ENCODE results near the gene SARS1. TPM values are rescaled to one million over a fixed set of nuclear protein-coding genes. Genes with fewer than 3 reads are reported as not detected.

SARS1 gene
- polyA plus RNA-seq, 3 donors = 117 to 144 (median 143) TPM

Other genes with a start within 250 kb of the SARS1 start
- gene WDR47, start 171.8 kb upstream of the SARS1 start, polyA plus RNA-seq (ENCODE audit: insufficient read length in 3 of 3) = 10 to 100 TPM; 11.8 to 13.7 (median 12.4) TPM
- gene TAF13, start 137.9 kb upstream of the SARS1 start, polyA plus RNA-seq (ENCODE audit: insufficient read length in 3 of 3) = 10 to 100 TPM; 34.6 to 48.5 (median 35.5) TPM
- gene TMEM167B, start 123.2 kb upstream of the SARS1 start, polyA plus RNA-seq (ENCODE audit: insufficient read length in 3 of 3) = 10 to 100 TPM; 34.3 to 45.2 (median 38.9) TPM
- gene ELAPOR1, start 99.8 kb upstream of the SARS1 start, polyA plus RNA-seq (ENCODE audit: insufficient read length in 3 of 3) = 1 to 10 TPM; 1.4 to 2.1 (median 2.1) TPM
- 10 to 100 TPM; 35.7 to 42.1 (median 39.4) TPM for gene CELSR2, start 35.6 kb downstream of the SARS1 start, polyA plus RNA-seq (ENCODE audit: insufficient read length in 3 of 3)
- gene PSRC1, start 69.2 kb downstream of the SARS1 start, polyA plus RNA-seq (ENCODE audit: insufficient read length in 3 of 3) = 10 to 100 TPM; 24.6 to 34.2 (median 30.7) TPM
- gene MYBPHL, start 93.1 kb downstream of the SARS1 start, polyA plus RNA-seq (ENCODE audit: insufficient read length in 3 of 3) = under 1 TPM in 1 of 3 donors, not detected in 2; 0.26 TPM
- gene SORT1, start 184.0 kb downstream of the SARS1 start, polyA plus RNA-seq (ENCODE audit: insufficient read length in 3 of 3) = 10 to 100 TPM; 50.1 to 58.5 (median 56.4) TPM
- 100 to 1,000 TPM; 108 to 127 (median 112) TPM for gene PSMA5, start 212.5 kb downstream of the SARS1 start, polyA plus RNA-seq (ENCODE audit: insufficient read length in 3 of 3)